GM19035 (cell line): ENCODE data around the gene A3GALT2.
"Not testable (repeated sequence)": the region's sequence is repeated elsewhere in the genome, so short reads cannot be mapped to it uniquely, and the experiment has no call there.

Source experiments
- ATAC-seq: cut with Tn5 transposase; IDR thresholded peaks from one replicate; pipeline ENCODE4 v1.9.1; 2021; ENCODE audit not compliant: unreplicated experiment

The A3GALT2 gene

GRCh38 chr1:33295023-33295422, 25.9 kb downstream of the A3GALT2 start:
- no peak for ATAC-seq

- no peak for ATAC-seq
Observed at GRCh38 chr1:33294071-33295010, 26.6 kb downstream of the A3GALT2 start.

- ATAC-seq = no peak
Observed at GRCh38 chr1:33292726-33293340, 28.1 kb downstream of the A3GALT2 start.

GRCh38 chr1:33290615-33291014, 30.3 kb downstream of the A3GALT2 start:
- ATAC-seq = not testable (repeated sequence)

- no peak for ATAC-seq
Observed at GRCh38 chr1:33289858-33290154, 31.1 kb downstream of the A3GALT2 start.

- ATAC-seq = no peak
Observed at GRCh38 chr1:33288976-33289857, 31.7 kb downstream of the A3GALT2 start.

GRCh38 chr1:33287317-33287716, 33.6 kb downstream of the A3GALT2 start:
- no peak for ATAC-seq

GRCh38 chr1:33286451-33287185, 34.3 kb downstream of the A3GALT2 start:
- ATAC-seq = no peak

- ATAC-seq = no peak
Observed at GRCh38 chr1:33284049-33284448, 36.8 kb downstream of the A3GALT2 start.

- no peak for ATAC-seq
Observed at GRCh38 chr1:33282791-33283190, 38.1 kb downstream of the A3GALT2 start.

GRCh38 chr1:33281554-33282303, 39.2 kb downstream of the A3GALT2 start:
- no peak for ATAC-seq

- no peak for ATAC-seq
Observed at GRCh38 chr1:33280091-33280661, 40.7 kb downstream of the A3GALT2 start.

GRCh38 chr1:33277488-33278084, 43.3 kb downstream of the A3GALT2 start:
- no peak for ATAC-seq

GRCh38 chr1:33276573-33277298, 44.2 kb downstream of the A3GALT2 start:
- ATAC-seq = no peak

- ATAC-seq = no peak
Observed at GRCh38 chr1:33275706-33276572, 45.0 kb downstream of the A3GALT2 start.

GRCh38 chr1:33275195-33275594, 45.7 kb downstream of the A3GALT2 start:
- no peak for ATAC-seq

GRCh38 chr1:33274446-33274845, 46.5 kb downstream of the A3GALT2 start:
- no peak for ATAC-seq

- ATAC-seq = no peak
Observed at GRCh38 chr1:33273961-33274371, 46.9 kb downstream of the A3GALT2 start.
